T-helper 1 cell treated with Interleukin-12 subunit alpha and Interleukin-12 subunit beta and Interleukin-4 antibody, amounts not matched to agents 30 ng/mL and 1 ng/mL, for 36 hours (primary cell): ENCODE results near the gene FBXL5. TPM values are rescaled to one million over a fixed set of nuclear protein-coding genes. Genes with fewer than 3 reads are reported as not detected.

Experiments
- intact Hi-C: fragments of 100-400 bp; cut with micrococcal nuclease; formaldehyde crosslinking; loops from one replicate; pipeline ENCODE4 v1.15.1; 2024
- total RNA-seq: library from RNA; stranded (reverse); gene quantifications from 2 replicates; pipeline ENCODE4 v1.2.3, GENCODE V29; 2022

The FBXL5 gene
- total RNA-seq, 1 donor from 2014 or later, result 37.5 TPM

- intact Hi-C loops, result no loop called here
These were observed 86.3 kb downstream of the FBXL5 start for GRCh38 chr4:15568821-15569220.

DNA sequence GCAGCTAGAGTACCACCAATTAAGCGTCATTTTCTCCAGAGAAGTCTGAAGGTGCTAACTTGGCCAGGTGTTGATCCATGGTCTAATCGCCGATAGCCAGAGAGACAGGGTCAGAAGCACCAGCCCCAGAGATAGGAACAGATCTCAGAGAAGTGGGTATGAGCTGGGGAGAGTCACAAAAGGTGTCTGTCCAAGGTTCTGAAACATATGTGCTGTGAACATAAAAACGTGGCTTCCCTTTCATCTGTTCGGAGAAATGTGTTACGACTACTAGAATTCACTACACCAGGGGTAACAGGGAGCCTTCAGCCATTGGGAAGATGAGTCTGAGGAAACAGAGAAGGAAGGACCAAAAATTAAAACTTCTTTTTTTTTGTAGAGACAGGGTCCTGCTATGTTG, 91.3 kb downstream of the FBXL5 start:
- intact Hi-C loops, result no loop called here

- intact Hi-C loops, result no loop called here
These were observed 92.5 kb downstream of the FBXL5 start for GRCh38 chr4:15562623-15563022.

GRCh38 chr4:15562114-15562513, 93.0 kb downstream of the FBXL5 start:
- intact Hi-C loops, result no loop called here

DNA sequence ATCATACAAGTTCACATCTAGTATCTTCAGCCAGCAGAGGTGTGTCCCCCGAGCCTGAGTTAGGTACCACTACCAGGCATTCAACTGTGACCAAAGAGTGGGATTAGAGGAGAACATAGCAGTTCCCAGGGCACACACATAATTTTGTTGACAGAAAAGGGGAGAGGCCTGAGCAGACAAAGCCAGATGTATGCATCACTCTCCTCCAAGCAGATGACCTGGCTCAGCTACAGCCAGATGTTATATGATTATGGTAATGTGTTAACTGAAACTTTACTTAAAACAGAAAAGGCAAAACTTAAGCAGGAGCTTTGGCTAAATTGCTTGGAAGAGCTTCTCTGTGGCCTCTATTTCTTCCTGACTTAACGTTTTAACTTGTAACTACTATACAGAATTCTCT, 96.6 kb downstream of the FBXL5 start:
- intact Hi-C loops, result no loop called here

DNA sequence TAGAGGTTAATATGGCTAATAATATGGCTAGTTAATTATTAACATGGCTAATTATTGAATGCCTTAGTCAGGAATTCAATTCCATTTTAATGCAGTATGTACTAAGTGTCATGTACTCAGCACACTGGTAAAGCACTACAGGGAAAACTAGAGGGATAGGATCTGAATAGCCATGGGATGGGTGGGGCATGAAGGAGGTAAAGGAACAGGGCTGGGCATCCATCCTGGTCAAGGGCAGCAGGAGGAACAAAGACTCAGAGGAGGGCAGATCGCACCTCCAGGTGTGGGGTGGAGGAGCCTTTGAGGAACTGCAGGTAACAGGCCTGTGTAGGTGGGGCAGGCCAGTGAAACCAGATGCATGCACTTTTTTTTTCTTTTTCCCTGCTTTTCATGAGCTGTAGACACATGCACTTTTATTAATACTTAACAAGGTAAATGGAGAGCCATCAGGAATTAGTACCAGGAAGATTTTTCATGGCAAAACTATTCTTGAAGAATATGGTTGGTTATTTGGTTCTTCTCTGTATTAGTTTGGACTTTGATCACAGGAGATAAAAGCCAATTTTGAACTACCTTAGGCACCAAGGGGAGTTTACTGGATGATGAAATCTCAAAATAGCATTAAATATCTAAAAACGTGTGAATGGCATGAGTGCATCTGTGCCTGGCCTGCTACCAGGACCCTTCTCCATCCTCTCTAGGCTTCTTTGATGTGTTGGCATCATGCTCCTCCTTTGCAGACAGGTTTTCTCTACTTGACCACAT, 97.2 kb downstream of the FBXL5 start:
- intact Hi-C loops, result no loop called here

- intact Hi-C loops, result no loop called here
These were observed 98.6 kb downstream of the FBXL5 start for GRCh38 chr4:15556511-15557092.

Other genes with a start within 250 kb of the FBXL5 start
- not detected in 2 replicates for gene C1QTNF7, start 227.3 kb downstream of the FBXL5 start, total RNA-seq
- gene CC2D2A, start 185.5 kb downstream of the FBXL5 start, total RNA-seq, result not detected in 2 replicates
- 8.8 and 11.3 TPM in 2 replicates for gene FAM200B, start 26.5 kb upstream of the FBXL5 start, total RNA-seq
- 0.88 and 1.3 TPM in 2 replicates for gene BST1, start 47.7 kb upstream of the FBXL5 start, total RNA-seq
- 213 and 216 TPM in 2 replicates for gene CD38, start 123.0 kb upstream of the FBXL5 start, total RNA-seq